GM21528 (cell line): ENCODE results near the gene SLC6A2.

ENCODE experiments used
- ATAC-seq: cut with Tn5 transposase; IDR thresholded peaks from one replicate; pipeline ENCODE4 v1.9.1; 2021; ENCODE audit warnings: mild to moderate bottlenecking, moderate library complexity; ENCODE audit not compliant: unreplicated experiment, low FRiP score

SLC6A2 gene

DNA sequence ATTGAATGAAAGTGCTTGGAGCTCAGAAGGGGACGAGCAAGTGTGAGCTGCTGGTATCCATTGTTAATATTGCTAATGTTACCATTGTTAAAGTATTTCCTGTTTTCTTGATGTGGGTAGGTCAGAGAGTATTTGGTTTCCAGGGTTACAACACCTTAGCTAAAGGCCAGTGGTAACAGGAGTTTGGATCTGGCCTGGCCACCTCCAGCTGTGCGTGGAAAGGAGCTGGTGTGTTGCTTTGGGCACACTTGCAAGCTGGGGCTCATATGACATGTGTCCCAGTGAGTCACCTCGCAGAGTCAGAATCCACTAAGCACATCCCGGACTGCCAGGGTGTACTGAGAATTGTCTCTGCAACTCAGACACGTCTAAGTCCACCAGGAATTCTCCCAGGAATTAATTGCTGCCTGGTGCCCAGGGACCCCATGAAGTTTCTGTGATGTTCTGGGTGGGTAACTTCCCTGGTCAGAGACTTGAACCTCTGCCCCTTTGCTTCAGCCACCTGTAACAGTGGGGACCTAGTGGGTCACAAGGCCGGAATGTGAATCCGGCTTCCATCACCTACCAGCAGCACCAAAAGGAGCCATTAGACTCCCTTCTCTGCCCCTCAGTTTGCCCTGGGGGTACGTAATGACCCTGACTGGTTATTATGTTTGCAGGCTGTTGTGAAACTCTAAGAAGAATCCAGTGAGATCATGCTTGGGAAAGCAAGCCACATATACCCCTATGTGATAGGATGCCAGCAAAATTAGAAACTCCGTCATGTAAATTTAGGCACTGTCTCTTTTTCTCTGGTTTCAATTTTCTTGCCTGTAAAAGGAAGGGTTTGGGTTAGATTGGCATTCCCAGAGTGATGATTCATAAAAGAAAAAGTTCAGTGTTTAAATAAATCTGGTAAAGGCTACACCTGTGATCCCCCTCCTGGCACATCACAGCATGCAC lies 12.8 kb downstream of the SLC6A2 start:
- ATAC-seq, result no peak

DNA sequence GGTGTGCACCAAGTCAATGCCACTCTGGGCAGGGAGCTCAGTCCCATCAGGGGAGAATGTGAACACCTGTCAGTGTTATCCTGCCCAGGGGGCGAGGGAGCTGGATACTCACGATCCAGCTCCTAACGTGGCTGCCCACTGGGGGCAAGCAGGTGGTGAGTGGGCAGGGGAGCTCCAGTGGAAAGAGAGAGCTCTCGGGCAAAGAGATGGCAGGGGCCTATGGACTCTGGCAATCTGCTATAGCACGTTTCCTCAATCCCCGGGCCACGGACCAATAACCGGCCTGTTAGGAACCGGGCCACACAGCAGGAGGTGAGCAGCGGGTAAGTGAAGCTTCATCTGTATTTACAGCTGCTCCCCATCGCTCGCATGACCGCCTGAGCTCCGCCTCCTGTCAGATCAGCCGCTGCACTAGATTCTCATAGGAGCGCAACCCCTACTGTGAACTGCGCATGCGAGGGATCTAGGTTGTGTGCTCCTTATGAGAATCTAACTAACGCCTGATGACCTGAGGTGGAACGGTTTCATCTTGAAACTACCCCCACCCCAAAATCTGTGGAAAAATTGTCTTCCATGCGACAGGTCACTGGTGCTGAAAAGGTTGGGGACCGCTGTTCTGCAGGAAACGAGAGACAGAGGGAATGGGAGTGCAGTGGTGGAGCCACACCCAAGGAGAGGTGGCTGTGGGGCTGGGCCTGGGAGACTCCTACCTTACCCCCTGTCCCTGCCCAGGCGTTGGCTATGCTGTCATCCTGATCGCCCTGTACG lies 15.6 kb downstream of the SLC6A2 start:
- ATAC-seq, result no peak

DNA sequence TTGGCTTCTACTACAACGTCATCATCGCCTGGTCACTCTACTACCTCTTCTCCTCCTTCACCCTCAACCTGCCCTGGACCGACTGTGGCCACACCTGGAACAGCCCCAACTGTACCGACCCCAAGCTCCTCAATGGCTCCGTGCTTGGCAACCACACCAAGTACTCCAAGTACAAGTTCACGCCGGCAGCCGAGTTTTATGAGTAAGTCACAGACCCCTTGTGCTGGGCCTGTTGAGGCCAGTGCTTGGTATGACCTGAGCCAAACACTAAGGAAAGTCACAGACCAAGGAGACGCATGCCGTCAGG lies 16.1 kb downstream of the SLC6A2 start:
- ATAC-seq, result no peak

DNA sequence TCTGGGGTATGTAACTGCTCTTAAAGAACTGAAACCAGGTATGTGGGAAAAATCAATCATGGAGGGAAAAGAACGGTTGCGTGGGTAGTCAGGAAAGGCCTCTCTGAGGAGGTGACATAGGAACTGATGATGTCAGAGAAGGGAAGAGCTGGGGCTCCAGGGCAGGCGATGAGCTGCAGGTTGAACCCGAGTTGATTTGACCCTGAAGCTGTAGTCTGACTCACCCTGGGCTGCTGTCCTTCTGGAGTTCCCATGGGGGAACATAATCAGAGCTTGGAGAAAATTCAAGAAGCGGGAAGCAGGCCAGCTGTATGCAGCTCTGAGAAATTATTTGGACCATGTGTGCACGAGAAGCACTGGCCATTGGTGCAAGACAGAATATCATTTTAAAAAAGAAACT lies 16.7 kb downstream of the SLC6A2 start:
- ATAC-seq, result no peak

DNA sequence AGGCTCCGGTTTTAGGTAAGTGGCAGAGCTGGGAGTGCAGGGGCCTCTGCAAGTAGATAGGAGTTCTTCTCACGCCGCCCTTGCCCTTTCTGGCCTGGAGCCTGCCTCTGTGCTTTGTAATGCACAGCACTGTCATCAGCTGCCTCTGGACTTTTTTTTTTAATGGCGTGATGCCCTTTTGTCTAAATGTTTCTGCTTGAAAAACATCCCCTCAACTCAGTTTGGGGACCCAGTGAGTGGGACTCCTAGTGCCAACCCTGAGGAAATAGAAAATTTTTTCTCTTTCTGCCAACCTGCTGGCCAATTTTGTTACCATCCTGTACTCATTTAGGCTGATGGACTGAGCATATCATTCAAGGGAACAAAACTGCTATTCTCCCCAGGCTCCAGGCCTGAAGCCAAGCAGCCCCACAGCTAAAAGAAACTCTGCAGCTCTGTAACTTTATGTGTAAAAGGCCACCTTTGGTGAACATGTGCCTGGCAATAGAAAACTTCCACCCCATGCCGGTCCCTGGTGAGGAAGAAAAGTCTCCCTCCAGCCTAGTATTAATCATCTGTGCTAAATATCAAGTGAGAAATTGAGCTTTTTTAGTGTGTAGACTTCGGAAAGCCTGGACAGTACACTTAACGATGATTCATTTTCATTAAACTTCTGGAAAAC lies 22.5 kb downstream of the SLC6A2 start:
- no peak for ATAC-seq

DNA sequence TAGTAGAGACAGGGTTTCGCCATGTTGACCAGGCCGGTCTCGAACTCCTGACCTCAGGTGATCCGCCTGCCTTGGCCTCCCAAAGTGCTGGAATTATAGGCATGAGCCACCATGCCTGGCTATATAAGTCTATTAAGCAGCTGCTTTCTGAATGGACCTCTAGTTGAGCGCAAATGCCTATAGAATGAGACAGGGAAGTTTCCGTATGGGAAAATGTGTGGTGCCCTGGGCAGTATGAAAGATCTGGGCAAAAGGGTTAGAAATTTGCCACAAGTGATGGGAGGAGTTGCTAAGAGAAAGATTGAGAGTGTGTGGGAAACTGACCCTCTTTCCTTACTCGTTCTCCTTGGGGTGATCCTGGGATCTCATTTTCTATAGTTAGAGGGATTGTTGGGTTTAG lies 26.3 kb downstream of the SLC6A2 start:
- ATAC-seq, result no peak

DNA sequence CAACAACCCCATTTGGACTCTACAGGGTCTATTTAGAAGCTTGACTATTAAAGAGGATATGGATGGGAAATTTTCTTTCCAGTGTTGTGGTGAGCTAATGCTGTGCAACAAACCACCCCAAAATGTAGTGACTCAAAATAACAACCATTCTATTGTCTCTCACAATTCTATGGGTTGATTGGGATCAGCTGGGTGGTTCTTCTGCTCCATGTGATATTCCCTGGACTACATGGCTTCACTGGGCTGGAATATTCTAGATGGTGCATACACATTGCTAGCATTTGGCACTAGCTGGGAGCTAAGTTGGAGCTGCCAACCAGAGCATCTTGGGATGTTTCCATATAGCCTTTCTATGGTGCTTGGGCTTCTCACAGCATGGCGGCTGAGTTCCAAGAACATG lies 30.2 kb downstream of the SLC6A2 start:
- no peak for ATAC-seq

- ATAC-seq, result no peak
These were observed 30.9 kb downstream of the SLC6A2 start for GRCh38 chr16:55686671-55687070.

GRCh38 chr16:55687802-55688201 lies 32.0 kb downstream of the SLC6A2 start:
- ATAC-seq, result no peak

GRCh38 chr16:55690841-55691240 lies 35.1 kb downstream of the SLC6A2 start:
- ATAC-seq, result no peak

DNA sequence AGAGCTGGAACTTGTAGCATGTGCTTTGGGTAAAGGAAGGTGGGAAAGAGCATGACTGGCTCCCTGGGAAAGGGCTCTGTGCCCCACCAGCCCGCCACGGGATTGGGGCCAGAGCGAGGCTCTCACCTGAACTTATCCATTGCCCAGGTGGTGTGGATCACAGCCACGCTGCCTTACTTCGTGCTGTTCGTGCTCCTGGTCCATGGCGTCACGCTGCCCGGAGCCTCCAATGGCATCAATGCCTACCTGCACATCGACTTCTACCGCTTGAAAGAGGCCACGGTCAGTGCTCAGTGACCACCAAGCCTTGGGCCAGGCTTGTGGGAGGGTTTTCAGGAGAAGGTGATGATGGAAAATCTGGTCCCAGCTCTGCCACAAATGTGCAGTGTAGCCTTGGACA lies 36.0 kb downstream of the SLC6A2 start:
- no peak for ATAC-seq

DNA sequence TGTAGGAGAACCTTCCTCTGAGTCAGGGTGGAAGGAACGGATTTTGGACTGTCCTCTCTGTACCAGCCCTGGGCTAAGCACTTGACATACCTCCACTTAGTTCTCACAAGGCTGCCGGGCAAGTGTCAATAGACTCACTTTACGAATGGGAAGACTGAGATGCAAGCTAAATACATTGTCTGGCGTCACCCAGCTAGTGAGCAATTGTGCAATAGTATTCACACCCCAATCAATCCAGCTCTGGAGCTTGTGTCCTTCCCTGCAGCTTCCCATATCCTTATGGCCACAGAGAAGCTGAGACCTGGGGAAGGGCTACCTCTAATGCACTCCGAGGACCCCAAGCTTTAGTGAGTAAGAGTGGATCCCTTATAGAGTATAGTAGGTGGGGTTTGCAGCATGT lies 39.8 kb downstream of the SLC6A2 start:
- no peak for ATAC-seq

GRCh38 chr16:55697867-55698266 lies 42.1 kb downstream of the SLC6A2 start:
- no peak for ATAC-seq

- ATAC-seq, result no peak
These were observed 42.5 kb downstream of the SLC6A2 start for GRCh38 chr16:55698331-55698730.

DNA sequence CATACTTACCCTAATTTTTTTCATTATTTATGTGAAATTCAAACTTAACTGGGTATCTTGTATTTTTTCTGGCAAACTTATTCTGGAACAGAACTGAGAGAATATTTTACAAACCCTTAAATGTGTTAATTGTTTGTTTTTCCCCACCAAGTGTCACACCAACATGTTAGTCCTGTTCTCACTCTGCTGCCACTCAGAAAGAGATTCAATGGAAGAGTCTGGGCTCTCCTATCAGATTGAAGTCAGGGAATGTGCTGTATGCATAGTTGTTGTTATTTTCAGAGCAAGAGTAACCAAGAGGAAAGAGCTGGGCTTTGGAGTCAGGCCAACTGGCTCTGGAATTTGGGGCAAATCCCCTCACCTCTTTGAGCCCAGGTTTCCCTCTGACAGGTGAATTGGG lies 43.2 kb downstream of the SLC6A2 start:
- no peak for ATAC-seq

- no peak for ATAC-seq
These were observed 43.8 kb downstream of the SLC6A2 start for GRCh38 chr16:55699616-55700015.

- no peak for ATAC-seq
These were observed 44.3 kb downstream of the SLC6A2 start for GRCh38 chr16:55700067-55700466.

DNA sequence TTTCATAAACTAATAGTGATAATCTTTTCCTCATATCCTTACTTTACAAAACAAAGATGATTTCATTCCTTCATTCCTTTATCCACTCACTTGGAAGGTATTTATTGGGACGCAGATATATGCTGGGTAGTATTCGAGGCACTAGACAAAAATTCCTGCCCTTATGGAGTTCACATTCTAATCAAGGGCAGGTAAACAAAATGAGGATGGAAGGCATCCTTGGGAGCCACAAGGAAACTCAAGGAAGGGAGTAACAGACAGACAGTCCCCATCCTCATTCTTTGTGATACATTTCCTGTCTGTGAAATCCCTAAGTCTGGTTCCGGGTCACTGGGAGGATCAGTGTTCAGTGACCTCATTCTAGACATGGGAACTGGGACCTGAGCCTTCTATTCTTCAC lies 45.2 kb downstream of the SLC6A2 start:
- ATAC-seq, result no peak

DNA sequence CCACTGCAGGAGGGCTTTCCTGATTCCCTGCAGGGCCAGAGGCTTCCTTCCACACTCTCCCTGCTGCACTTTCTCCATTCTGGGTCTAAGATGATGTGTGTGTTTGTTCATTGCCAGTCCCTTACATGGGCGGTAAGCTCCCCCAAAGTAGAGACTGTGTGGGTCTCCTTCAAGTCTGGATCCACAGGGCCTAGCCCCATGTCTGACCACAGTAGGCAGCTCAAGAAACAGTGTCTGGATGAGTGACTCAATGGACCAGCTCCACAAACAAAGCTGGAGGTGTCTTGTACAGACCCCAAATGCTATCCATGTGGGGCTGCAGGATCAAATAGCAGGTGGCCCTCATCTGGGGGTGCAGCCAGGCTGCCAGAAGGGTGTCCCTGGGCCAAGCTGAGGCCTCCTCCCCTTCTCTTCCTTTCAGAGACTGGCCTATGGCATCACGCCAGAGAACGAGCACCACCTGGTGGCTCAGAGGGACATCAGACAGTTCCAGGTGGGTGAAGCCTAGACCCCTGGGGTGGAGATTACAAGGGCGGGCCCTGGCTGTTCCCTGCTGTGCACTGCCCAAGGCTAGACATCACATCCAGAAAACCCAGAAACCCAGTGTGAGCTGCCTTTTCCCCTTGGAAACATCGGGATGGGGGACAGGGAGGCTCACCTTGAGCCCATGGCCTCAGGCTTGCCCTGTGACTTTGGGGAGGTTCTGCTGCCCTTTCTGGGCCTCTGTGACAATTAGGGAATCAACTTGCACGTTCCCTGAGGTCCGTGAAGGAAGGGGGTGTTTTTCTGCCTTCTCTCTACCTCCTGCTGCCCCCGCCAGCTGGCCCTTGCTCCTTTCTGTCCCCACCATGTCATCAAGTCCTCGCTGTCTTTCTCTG lies 45.9 kb downstream of the SLC6A2 start:
- ATAC-seq, result peak; percentile 72
